Measurements from ENCODE around the gene VTI1A. TPM values are rescaled to one million over a fixed set of nuclear protein-coding genes. Genes with fewer than 3 reads are reported as not detected.

The VTI1A gene
- total and polyA plus RNA-seq, 2 of the 13 experiments (the other 11 are each of a cell fraction or from before 2014, with no cell fraction given): 11.7 to 32.7 TPM

- Histone ChIP-seq H3K36me3 (replicated peaks in 1 of 2; ENCODE audit: control insufficient read depth in 1 of 2, insufficient read depth in 2 of 2, low read length in 2 of 2) (no peaks in the 10 kb centered on the region), H2AFZ (ENCODE audit: low read length) (no peak overlapping the region), H3K4me2 (ENCODE audit: low read depth, low read length) (no peak overlapping the region), H4K20me1 (ENCODE audit: insufficient read depth, low read length) (no peaks in the 10 kb centered on the region), H3K4me3 (replicated peaks in 1 of 3; ENCODE audit: insufficient read depth in 1 of 3, low read depth in 2 of 3, low read length in 3 of 3) (no peak overlapping the region), H3K27me3 (ENCODE audit: control insufficient read depth in 1 of 2, insufficient read depth in 2 of 2, low read length in 2 of 2) (no peaks in the 10 kb centered on the region), H3K79me2 (ENCODE audit: insufficient read depth, low read length) (no peaks in the 10 kb centered on the region), H3K9ac (ENCODE audit: insufficient read depth, low read depth, low read length) (no peak overlapping the region), H3K4me1 (ENCODE audit: insufficient read depth, low read length) (no peaks in the 10 kb centered on the region), H3K9me3 (ENCODE audit: low read length) (peaks cover 17% of the 10 kb centered on the region), H3K27ac (ENCODE audit: extremely low read length, insufficient read depth, low read length) (no peak overlapping the region)
- ChIA-PET POLR2A (no interaction called here), CTCF (ENCODE audit: low intra/inter-chr PET ratio, low total read pairs) (no interaction called here)
- FAIRE-seq (no peak), DNase-seq (ENCODE audit: low spot score) (no peak), ATAC-seq (no peak)
- intact Hi-C loops (cut with micrococcal nuclease; ENCODE audit: unreplicated experiment) (no loop called here), in situ Hi-C loops (cut with HindIII; ENCODE audit: extremely low pct_ligation_motif_present, low pct_unique_long_range_greater_than_20kb) (no loop called here)
- BruUV-seq (replicated peaks): no TSS peak
- 80% methylated on average over 4 of the region's 4 CpGs for WGBS (ENCODE audit: low lambda C conversion rate)
- no peak for TF ChIP-seq ZNF563 (CRISPR knock-in tag; IDR thresholded peaks at IDR 0.05)
- no peak for TF ChIP-seq ZNF274 (CRISPR knock-in tag; IDR thresholded peaks at IDR 0.05)
- TF ChIP-seq BRD4 (CRISPR knock-in tag; IDR thresholded peaks at IDR 0.05): no peak
- TF ChIP-seq SAFB2 (CRISPR knock-in tag; IDR thresholded peaks at IDR 0.05; ENCODE audit: borderline replicate concordance, low read depth): no peak
- TF ChIP-seq ZSCAN5A (CRISPR knock-in tag; IDR thresholded peaks at IDR 0.05; ENCODE audit: borderline replicate concordance): no peak
- no peak for TF ChIP-seq ZC3H4 (CRISPR knock-in tag; IDR thresholded peaks at IDR 0.05; ENCODE audit: borderline replicate concordance)
- TF ChIP-seq, protein P1, sequence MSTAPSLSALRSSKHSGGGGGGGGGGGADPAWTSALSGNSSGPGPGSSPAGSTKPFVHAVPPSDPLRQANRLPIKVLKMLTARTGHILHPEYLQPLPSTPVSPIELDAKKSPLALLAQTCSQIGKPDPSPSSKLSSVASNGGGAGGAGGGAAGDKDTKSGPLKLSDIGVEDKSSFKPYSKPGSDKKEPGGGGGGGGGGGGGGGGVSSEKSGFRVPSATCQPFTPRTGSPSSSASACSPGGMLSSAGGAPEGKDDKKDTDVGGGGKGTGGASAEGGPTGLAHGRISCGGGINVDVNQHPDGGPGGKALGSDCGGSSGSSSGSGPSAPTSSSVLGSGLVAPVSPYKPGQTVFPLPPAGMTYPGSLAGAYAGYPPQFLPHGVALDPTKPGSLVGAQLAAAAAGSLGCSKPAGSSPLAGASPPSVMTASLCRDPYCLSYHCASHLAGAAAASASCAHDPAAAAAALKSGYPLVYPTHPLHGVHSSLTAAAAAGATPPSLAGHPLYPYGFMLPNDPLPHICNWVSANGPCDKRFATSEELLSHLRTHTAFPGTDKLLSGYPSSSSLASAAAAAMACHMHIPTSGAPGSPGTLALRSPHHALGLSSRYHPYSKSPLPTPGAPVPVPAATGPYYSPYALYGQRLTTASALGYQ (CRISPR knock-in tag; IDR thresholded peaks at IDR 0.05): no peak
- no peak for TF ChIP-seq NFRKB (IDR thresholded peaks at IDR 0.05)
- no peak for TF ChIP-seq GLI4 (CRISPR knock-in tag; IDR thresholded peaks at IDR 0.05; ENCODE audit: borderline replicate concordance)
- no peak for TF ChIP-seq GZF1 (CRISPR knock-in tag; IDR thresholded peaks at IDR 0.05)
- no peak for TF ChIP-seq ZBTB42 (CRISPR knock-in tag; IDR thresholded peaks at IDR 0.05)
- no peak for TF ChIP-seq PHF8 (CRISPR knock-in tag; IDR thresholded peaks at IDR 0.05)
- TF ChIP-seq NR2F1 (CRISPR knock-in tag; IDR thresholded peaks at IDR 0.05): no peak
- no peak for TF ChIP-seq REXO4 (CRISPR knock-in tag; IDR thresholded peaks at IDR 0.05; ENCODE audit: borderline replicate concordance)
- TF ChIP-seq, protein P2, sequence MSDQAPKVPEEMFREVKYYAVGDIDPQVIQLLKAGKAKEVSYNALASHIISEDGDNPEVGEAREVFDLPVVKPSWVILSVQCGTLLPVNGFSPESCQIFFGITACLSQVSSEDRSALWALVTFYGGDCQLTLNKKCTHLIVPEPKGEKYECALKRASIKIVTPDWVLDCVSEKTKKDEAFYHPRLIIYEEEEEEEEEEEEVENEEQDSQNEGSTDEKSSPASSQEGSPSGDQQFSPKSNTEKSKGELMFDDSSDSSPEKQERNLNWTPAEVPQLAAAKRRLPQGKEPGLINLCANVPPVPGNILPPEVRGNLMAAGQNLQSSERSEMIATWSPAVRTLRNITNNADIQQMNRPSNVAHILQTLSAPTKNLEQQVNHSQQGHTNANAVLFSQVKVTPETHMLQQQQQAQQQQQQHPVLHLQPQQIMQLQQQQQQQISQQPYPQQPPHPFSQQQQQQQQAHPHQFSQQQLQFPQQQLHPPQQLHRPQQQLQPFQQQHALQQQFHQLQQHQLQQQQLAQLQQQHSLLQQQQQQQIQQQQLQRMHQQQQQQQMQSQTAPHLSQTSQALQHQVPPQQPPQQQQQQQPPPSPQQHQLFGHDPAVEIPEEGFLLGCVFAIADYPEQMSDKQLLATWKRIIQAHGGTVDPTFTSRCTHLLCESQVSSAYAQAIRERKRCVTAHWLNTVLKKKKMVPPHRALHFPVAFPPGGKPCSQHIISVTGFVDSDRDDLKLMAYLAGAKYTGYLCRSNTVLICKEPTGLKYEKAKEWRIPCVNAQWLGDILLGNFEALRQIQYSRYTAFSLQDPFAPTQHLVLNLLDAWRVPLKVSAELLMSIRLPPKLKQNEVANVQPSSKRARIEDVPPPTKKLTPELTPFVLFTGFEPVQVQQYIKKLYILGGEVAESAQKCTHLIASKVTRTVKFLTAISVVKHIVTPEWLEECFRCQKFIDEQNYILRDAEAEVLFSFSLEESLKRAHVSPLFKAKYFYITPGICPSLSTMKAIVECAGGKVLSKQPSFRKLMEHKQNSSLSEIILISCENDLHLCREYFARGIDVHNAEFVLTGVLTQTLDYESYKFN (CRISPR knock-in tag; conservative IDR thresholded peaks at IDR 0.05): no peak
- TF ChIP-seq PRDM4 (CRISPR knock-in tag; IDR thresholded peaks at IDR 0.05; ENCODE audit: borderline replicate concordance): no peak
Measured at GRCh38 chr10:112852306-112852705, 405.3 kb downstream of the VTI1A start.

All from HepG2 (cell line).